ENCODE measurements around the gene CHIC2. TPM values are rescaled to one million over a fixed set of nuclear protein-coding genes. Genes with fewer than 3 reads are reported as not detected.
A peak's percentile ranks its signal among the peaks of the same experiment; 100 is the strongest.

CHIC2 gene
- total and polyA plus RNA-seq, 5 donors from 2014 or later: 49.9 to 87.5 (median 78.0) TPM

DNA sequence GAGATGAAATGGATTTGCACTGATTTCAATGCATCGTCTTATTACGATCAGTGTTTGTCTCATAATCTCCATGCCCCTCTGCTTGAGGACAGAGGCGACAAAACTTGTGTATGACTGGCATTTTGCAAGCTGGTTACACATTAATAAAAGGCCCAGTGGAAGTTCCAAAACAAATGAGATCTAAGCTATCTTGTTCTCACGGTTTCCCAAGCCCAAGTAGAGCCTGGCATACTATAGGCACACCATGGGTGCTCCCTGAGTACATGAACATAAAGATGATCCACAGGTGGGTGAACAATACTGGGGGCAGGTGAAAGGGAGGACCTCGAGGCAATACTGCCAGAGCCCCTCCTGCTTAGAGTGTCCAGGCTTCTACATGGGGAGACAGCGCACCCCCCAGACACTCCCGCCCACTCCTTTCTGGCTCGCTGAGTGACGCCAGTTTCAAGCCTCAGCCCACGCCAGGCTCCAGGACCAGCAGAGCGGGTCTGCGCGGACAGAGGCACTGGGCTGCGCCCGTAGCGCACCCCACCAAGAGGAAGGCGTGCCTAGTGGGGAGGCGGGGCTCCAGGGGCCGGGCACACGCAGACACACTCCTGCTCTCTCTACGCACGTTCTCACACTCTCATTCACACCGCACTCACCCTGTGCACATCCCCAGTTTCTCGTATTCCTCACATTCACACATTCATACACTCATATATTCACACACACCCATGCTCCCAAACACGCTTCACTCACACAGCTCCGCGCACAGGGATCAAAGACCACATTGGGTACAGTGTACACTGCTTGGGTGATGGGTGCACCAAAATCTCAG lies 26.6 kb upstream of the CHIC2 start:
- no peaks in the 10 kb centered on the region for H3K36me3 ChIP-seq (ENCODE audit: control insufficient read depth, insufficient read depth, low read length)
- Mint-ChIP-seq H3K36me3 (no peaks in the 10 kb centered on the region), H3K27me3 (peaks cover 87% of the 10 kb centered on the region), H3K9me3 (no peaks in the 10 kb centered on the region), H3K27ac (peak overlapping the region in 1 of 3 donors; percentile 16), H3K4me3 (peak overlapping the region; percentile 87 to 93 (median 91)), H3K4me1 (peaks cover 6 to 31% (median 15%) of the 10 kb centered on the region in 4 donors)
- DNase-seq (peak in 1 of 3 donors; percentile 38), ATAC-seq (ENCODE audit: low read depth in 2 of 2) (peak in 1 of 2 donors; percentile 23)
- H3K27me3 ChIP-seq (ENCODE audit: control insufficient read depth, insufficient read depth, low read length): peaks cover 34% of the 10 kb centered on the region
- H3K9me3 ChIP-seq (ENCODE audit: control insufficient read depth in 2 of 2, low read length in 2 of 2): no peaks in the 10 kb centered on the region
- peak overlapping the region; percentile 65 for H3K4me3 ChIP-seq (ENCODE audit: low read depth, low read length)
- no peak overlapping the region for H3K27ac ChIP-seq (ENCODE audit: insufficient read depth, low read length, poor library complexity, severe bottlenecking)
- H3K4me1 ChIP-seq (ENCODE audit: control insufficient read depth, insufficient read depth, low read length, poor library complexity, severe bottlenecking): peaks cover 16% of the 10 kb centered on the region

DNA sequence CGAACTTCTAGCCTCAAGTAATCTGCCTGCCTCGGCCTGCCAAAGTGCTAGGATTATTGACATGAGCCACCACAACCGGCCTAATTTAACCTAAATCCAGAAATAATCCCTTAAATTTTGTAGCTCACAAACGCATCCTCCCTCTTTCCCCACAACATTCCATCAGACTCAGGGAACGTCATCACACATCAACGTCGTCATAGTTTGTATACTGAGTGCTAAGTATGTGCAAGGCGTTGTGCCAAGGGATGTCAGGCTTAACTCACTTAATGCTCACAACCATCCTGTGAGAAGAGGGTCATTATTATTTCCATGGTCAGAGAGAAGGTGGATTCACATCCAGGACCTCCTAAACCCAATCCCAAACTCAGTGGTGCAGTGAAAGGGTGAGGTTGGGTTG lies 26.0 kb upstream of the CHIC2 start:
- Histone ChIP-seq H3K4me1 (ENCODE audit: control insufficient read depth, insufficient read depth, low read length, poor library complexity, severe bottlenecking) (peaks cover 16% of the 10 kb centered on the region), H3K4me3 (ENCODE audit: low read depth, low read length) (no peak overlapping the region), H3K27ac (ENCODE audit: insufficient read depth, low read length, poor library complexity, severe bottlenecking) (no peak overlapping the region), H3K9me3 (ENCODE audit: control insufficient read depth in 2 of 2, low read length in 2 of 2) (no peaks in the 10 kb centered on the region), H3K27me3 (ENCODE audit: control insufficient read depth, insufficient read depth, low read length) (peaks cover 31% of the 10 kb centered on the region), H3K36me3 (ENCODE audit: control insufficient read depth, insufficient read depth, low read length) (no peaks in the 10 kb centered on the region)
- ATAC-seq (ENCODE audit: low read depth in 2 of 2): no peak
- H3K9me3 Mint-ChIP-seq: no peaks in the 10 kb centered on the region
- H3K27ac Mint-ChIP-seq: no peak overlapping the region
- peaks cover 82% of the 10 kb centered on the region for H3K27me3 Mint-ChIP-seq
- H3K36me3 Mint-ChIP-seq: no peaks in the 10 kb centered on the region
- H3K4me1 Mint-ChIP-seq: peaks cover 6 to 28% (median 15%) of the 10 kb centered on the region in 4 donors
- peak overlapping the region in 1 of 4 donors; percentile 90 for H3K4me3 Mint-ChIP-seq
- DNase-seq: no peak

DNA sequence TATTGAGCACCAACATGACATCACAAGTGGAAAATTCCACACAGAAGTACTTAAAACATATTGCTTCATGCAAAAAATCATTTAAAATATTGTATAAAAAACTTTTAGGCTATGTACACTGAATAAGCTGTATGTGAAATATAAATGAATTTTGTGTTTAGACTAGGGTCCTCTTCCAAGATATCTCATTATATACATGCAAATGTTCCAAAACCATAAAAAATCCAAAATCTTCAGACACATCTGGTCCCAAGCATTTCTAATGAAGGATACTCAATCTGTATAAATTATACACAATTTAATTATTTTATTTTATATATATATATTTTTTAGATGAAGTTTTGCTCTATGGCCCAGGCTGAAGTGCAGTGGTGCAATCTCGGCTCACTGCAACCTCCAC lies 25.5 kb upstream of the CHIC2 start:
- H3K36me3 Mint-ChIP-seq: no peaks in the 10 kb centered on the region
- Histone ChIP-seq H3K4me3 (ENCODE audit: low read depth, low read length) (no peak overlapping the region), H3K4me1 (ENCODE audit: control insufficient read depth, insufficient read depth, low read length, poor library complexity, severe bottlenecking) (peaks cover 16% of the 10 kb centered on the region), H3K9me3 (ENCODE audit: control insufficient read depth in 2 of 2, low read length in 2 of 2) (no peaks in the 10 kb centered on the region), H3K27ac (ENCODE audit: insufficient read depth, low read length, poor library complexity, severe bottlenecking) (no peak overlapping the region), H3K36me3 (ENCODE audit: control insufficient read depth, insufficient read depth, low read length) (no peaks in the 10 kb centered on the region), H3K27me3 (ENCODE audit: control insufficient read depth, insufficient read depth, low read length) (peaks cover 26% of the 10 kb centered on the region)
- H3K4me3 Mint-ChIP-seq: no peak overlapping the region
- no peak overlapping the region for H3K27ac Mint-ChIP-seq
- H3K27me3 Mint-ChIP-seq: peaks cover 77% of the 10 kb centered on the region
- ATAC-seq (ENCODE audit: low read depth in 2 of 2) (no peak), DNase-seq (no peak)
- H3K9me3 Mint-ChIP-seq: no peaks in the 10 kb centered on the region
- peaks cover 6 to 28% (median 15%) of the 10 kb centered on the region in 4 donors for H3K4me1 Mint-ChIP-seq

DNA sequence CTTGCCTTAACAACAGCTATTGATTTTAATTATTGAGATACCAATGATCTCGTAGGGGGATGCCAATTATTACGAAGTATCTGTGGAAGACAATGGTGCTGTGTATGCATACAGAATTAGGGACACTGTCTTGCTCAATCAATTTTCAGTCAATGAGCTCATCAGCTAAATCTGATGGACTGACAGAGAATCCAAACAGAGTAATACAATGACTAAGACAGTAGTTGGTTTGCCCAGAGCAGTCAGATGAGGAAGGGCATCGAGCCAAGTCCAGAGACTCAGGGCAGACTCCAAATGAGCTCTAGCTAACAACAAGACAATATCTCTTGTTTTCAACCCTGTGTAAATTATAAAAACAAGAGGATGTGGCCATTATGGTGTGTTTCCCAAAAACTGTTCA lies 20.9 kb upstream of the CHIC2 start:
- Histone ChIP-seq H3K27me3 (ENCODE audit: control insufficient read depth, insufficient read depth, low read length) (peaks cover 12% of the 10 kb centered on the region), H3K36me3 (ENCODE audit: control insufficient read depth, insufficient read depth, low read length) (no peaks in the 10 kb centered on the region), H3K27ac (ENCODE audit: insufficient read depth, low read length, poor library complexity, severe bottlenecking) (no peak overlapping the region), H3K4me1 (ENCODE audit: control insufficient read depth, insufficient read depth, low read length, poor library complexity, severe bottlenecking) (no peaks in the 10 kb centered on the region), H3K4me3 (ENCODE audit: low read depth, low read length) (no peak overlapping the region), H3K9me3 (ENCODE audit: control insufficient read depth in 2 of 2, low read length in 2 of 2) (no peaks in the 10 kb centered on the region)
- no peak for DNase-seq
- H3K9me3 Mint-ChIP-seq: no peaks in the 10 kb centered on the region
- ATAC-seq (ENCODE audit: low read depth in 2 of 2): no peak
- H3K27me3 Mint-ChIP-seq: peaks cover 40% of the 10 kb centered on the region
- H3K4me1 Mint-ChIP-seq: no peaks in the 10 kb centered on the region
- H3K27ac Mint-ChIP-seq: no peak overlapping the region
- H3K36me3 Mint-ChIP-seq: no peaks in the 10 kb centered on the region
- no peak overlapping the region for H3K4me3 Mint-ChIP-seq

DNA sequence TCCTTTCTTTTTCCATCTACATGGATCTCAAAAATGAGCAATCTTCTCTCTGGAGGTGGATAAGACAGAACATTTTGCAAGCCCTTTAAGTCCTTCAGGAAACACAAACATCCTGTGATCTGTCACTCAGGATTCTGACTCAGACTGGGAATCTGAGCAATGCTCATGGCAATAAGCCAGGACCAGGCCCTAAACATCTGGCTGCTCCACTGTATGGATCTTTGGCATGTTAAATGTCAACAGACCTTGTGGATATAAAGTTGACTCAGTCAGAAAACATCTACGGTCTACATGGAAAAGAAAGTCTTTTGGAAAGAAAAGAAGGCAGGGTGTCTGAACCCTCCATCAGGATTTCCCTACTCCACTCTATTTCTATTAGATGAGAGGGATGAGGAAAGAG lies 17.8 kb upstream of the CHIC2 start:
- peaks cover 12% of the 10 kb centered on the region for H3K27me3 ChIP-seq (ENCODE audit: control insufficient read depth, insufficient read depth, low read length)
- H3K4me1 Mint-ChIP-seq: no peaks in the 10 kb centered on the region
- no peaks in the 10 kb centered on the region for H3K36me3 ChIP-seq (ENCODE audit: control insufficient read depth, insufficient read depth, low read length)
- ATAC-seq (ENCODE audit: low read depth in 2 of 2): no peak
- H3K4me1 ChIP-seq (ENCODE audit: control insufficient read depth, insufficient read depth, low read length, poor library complexity, severe bottlenecking): no peaks in the 10 kb centered on the region
- no peaks in the 10 kb centered on the region for H3K9me3 ChIP-seq (ENCODE audit: control insufficient read depth in 2 of 2, low read length in 2 of 2)
- H3K27me3 Mint-ChIP-seq: peaks cover 35% of the 10 kb centered on the region
- no peak overlapping the region for H3K27ac ChIP-seq (ENCODE audit: insufficient read depth, low read length, poor library complexity, severe bottlenecking)
- no peak overlapping the region for H3K4me3 Mint-ChIP-seq
- no peaks in the 10 kb centered on the region for H3K9me3 Mint-ChIP-seq
- H3K36me3 Mint-ChIP-seq: no peaks in the 10 kb centered on the region
- H3K27ac Mint-ChIP-seq: no peak overlapping the region
- no peak for DNase-seq
- no peak overlapping the region for H3K4me3 ChIP-seq (ENCODE audit: low read depth, low read length)

DNA sequence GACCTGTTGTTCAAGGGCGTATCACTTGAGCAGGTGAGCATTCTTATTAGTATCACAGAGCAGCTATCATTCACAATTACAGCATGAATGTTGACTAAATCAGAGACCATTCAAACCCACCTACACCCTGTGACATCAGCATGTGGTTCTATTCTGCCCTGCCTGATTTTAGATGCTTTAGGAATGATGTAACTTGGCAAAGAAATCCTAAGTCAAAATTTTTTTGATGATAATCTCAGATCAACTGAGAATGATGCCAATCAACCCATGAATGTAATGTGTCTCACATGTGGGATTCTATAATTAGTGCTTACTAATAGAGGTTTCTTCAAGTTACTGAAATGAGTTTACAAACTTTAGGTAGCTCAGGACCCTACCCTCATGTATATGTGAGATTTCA lies 13.4 kb upstream of the CHIC2 start:
- H3K4me1 Mint-ChIP-seq: no peaks in the 10 kb centered on the region
- Histone ChIP-seq H3K36me3 (ENCODE audit: control insufficient read depth, insufficient read depth, low read length) (no peaks in the 10 kb centered on the region), H3K9me3 (ENCODE audit: control insufficient read depth in 2 of 2, low read length in 2 of 2) (no peaks in the 10 kb centered on the region), H3K4me1 (ENCODE audit: control insufficient read depth, insufficient read depth, low read length, poor library complexity, severe bottlenecking) (no peaks in the 10 kb centered on the region), H3K27ac (ENCODE audit: insufficient read depth, low read length, poor library complexity, severe bottlenecking) (no peak overlapping the region), H3K27me3 (ENCODE audit: control insufficient read depth, insufficient read depth, low read length) (peaks cover 11% of the 10 kb centered on the region), H3K4me3 (ENCODE audit: low read depth, low read length) (no peak overlapping the region)
- DNase-seq (no peak), ATAC-seq (ENCODE audit: low read depth in 2 of 2) (no peak)
- H3K36me3 Mint-ChIP-seq: no peaks in the 10 kb centered on the region
- peaks cover 36% of the 10 kb centered on the region for H3K27me3 Mint-ChIP-seq
- no peak overlapping the region for H3K27ac Mint-ChIP-seq
- H3K9me3 Mint-ChIP-seq: peaks cover 0 to 1% (median 0%) of the 10 kb centered on the region in 7 donors
- H3K4me3 Mint-ChIP-seq: no peak overlapping the region

DNA sequence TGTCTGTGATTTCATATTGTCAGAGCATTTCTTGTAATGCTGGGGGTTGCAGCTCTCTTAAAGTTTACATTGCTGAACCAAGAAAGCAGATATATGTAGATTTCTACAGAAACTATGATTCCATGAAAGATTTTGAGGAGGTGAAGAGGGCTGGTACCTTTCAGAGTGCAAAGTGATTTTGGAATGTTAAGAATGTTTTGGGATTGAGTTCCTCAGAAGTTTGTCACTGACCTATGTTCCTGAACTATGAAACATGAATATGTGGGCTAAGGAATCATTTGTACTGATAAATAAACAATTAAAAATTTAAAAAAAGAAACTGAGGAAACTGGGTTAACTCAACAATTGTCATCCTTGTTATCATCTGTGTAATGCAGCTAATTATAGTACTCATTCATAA lies 12.3 kb upstream of the CHIC2 start:
- DNase-seq: no peak
- Histone ChIP-seq H3K27me3 (ENCODE audit: control insufficient read depth, insufficient read depth, low read length) (peaks cover 11% of the 10 kb centered on the region), H3K9me3 (ENCODE audit: control insufficient read depth in 2 of 2, low read length in 2 of 2) (no peaks in the 10 kb centered on the region), H3K4me1 (ENCODE audit: control insufficient read depth, insufficient read depth, low read length, poor library complexity, severe bottlenecking) (no peaks in the 10 kb centered on the region), H3K4me3 (ENCODE audit: low read depth, low read length) (no peak overlapping the region), H3K36me3 (ENCODE audit: control insufficient read depth, insufficient read depth, low read length) (no peaks in the 10 kb centered on the region), H3K27ac (ENCODE audit: insufficient read depth, low read length, poor library complexity, severe bottlenecking) (no peak overlapping the region)
- H3K9me3 Mint-ChIP-seq: peaks cover 0 to 2% (median 0%) of the 10 kb centered on the region in 7 donors
- H3K27me3 Mint-ChIP-seq: peaks cover 35% of the 10 kb centered on the region
- no peak for ATAC-seq (ENCODE audit: low read depth in 2 of 2)
- H3K4me1 Mint-ChIP-seq: no peaks in the 10 kb centered on the region
- H3K4me3 Mint-ChIP-seq: no peak overlapping the region
- H3K36me3 Mint-ChIP-seq: no peaks in the 10 kb centered on the region
- no peak overlapping the region for H3K27ac Mint-ChIP-seq

DNA sequence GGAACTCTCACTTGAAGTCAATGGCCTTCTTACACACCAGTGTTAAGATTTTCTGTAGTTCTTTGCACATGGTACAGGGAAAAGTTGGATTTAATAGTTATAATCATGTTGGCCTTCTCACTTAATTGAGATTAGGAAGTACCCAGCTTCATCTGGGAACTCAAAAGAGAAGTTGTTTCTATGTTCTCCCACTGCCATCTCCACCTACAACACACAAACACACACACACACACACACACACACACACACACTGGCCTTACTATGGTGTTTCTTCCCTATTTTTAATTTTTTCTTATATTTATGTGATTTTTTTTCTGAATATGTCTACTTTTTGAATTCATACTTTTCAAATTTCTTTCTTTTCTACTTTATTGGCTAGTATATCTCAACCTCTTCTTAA lies 10.0 kb upstream of the CHIC2 start:
- Histone ChIP-seq H3K27ac (ENCODE audit: insufficient read depth, low read length, poor library complexity, severe bottlenecking) (no peak overlapping the region), H3K9me3 (ENCODE audit: control insufficient read depth in 2 of 2, low read length in 2 of 2) (no peaks in the 10 kb centered on the region), H3K4me1 (ENCODE audit: control insufficient read depth, insufficient read depth, low read length, poor library complexity, severe bottlenecking) (no peaks in the 10 kb centered on the region), H3K4me3 (ENCODE audit: low read depth, low read length) (no peak overlapping the region), H3K36me3 (ENCODE audit: control insufficient read depth, insufficient read depth, low read length) (no peaks in the 10 kb centered on the region), H3K27me3 (ENCODE audit: control insufficient read depth, insufficient read depth, low read length) (peaks cover 11% of the 10 kb centered on the region)
- no peak overlapping the region for H3K4me3 Mint-ChIP-seq
- peaks cover 0 to 2% (median 0%) of the 10 kb centered on the region in 7 donors for H3K9me3 Mint-ChIP-seq
- H3K27me3 Mint-ChIP-seq: peaks cover 27% of the 10 kb centered on the region
- no peak for DNase-seq
- H3K27ac Mint-ChIP-seq: no peak overlapping the region
- H3K36me3 Mint-ChIP-seq: no peaks in the 10 kb centered on the region
- no peaks in the 10 kb centered on the region for H3K4me1 Mint-ChIP-seq
- no peak for ATAC-seq (ENCODE audit: low read depth in 2 of 2)

Measured in CD4-positive, CD25-positive, alpha-beta regulatory T cell (primary cell).